DMS114 treated with DMSO at 0.1 percent for 48 hours (cell line): ENCODE results near the gene SH3TC1.

Experiments
- DNase-seq: peaks from one replicate; lab custom pipeline; 2025; ENCODE audit not compliant: unreplicated experiment; lab: John Stamatoyannopoulos, UW

SH3TC1 gene

DNA sequence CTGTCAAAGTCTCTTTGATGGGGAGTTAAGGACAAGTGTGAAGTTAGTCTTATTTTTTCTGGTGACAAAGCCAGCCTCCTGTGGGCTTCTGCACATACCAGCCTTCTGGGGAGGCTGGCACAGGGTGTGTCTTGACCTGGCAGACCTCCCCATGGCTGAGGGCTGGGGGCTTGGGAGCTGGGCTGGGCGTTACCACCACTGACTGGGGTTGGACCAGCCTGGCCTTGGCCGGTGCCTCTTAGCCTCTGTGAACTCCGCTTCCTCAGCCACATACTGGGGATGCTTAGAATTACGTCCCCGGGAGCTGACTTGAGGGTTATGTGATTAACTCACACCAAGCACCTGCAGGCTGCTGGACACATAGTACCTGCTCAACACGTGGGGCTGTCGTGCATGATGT is 14.0 kb downstream of the SH3TC1 start:
- DNase-seq, result no peak

DNA sequence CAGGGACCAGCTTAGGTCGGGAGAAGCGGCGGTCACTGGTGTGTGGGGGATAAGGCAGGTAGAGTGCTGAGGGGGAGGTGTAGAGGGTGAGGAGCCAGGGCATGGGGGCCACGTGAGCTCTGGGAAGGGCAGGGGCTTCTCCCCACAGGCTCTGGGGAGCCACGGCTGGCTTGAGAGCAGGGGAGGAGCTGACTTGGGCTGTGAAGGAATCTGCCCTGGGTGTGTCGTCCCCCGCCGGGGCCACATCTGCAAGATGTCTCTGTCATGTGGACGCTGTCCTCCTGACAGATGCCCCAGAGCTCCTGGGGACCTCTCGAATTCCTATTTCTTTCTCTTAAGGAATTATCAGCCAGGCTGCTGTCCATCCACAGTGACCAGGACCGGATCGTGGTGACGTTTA is 15.0 kb downstream of the SH3TC1 start:
- DNase-seq, result no peak

DNA sequence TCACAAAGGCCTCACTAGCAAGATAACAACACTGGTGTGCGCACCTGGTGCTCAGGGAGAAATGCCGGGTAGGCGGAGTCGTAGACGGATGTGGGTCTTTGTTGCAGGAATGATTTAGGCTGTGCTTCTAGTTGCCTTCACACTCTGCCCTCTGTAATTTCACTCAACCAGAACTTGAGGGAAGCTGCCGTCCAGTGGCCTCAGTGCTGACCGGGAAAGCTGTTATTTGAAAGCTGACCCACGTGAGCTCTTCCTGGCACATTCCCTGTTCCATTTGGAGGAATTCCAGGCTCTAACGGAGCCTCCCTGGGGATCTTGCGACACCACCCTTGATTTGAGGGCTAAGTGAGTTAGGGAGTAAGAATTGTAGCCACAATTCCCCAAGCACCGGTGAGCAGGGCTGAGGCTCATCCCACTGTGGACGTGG is 15.9 kb downstream of the SH3TC1 start:
- no peak for DNase-seq

DNA sequence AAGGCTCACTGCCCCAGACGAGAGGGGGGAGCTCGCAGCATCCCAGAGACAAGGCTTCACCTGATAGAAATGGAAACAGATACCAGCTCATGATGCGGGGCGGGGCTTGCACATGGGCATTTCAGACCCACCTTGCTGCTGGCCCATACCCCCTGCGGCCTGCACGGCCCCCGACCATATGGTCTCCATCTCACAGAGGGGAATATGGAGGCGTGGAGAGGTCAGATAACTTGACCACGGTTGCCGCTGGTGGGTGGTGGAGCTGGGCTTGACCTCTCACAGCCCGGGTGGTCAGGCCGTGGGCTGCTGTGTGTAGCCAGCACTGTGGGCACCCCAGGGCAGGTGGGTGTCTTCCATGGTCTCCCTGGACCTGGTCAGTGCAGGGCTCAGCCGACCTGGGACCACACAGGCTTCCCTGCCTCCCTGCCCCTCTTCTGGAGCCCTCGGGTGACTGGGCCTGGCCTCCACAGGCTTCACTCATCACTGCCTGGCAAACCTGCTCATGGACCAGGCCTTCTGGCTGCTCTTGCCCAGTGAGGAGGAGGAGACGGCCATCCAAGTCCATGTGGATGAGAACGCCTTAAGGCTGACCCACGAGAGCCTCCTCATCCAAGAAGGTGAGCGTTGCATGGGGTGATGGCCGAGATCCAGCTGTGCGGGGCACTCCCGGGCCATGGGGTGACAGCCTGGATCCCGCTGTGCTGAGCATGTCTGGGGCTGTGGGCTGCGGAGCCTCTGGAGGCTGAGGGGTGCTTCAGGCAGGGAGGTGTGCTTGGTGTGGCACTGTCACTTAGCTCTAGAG is 16.8 kb downstream of the SH3TC1 start:
- DNase-seq, result no peak

DNA sequence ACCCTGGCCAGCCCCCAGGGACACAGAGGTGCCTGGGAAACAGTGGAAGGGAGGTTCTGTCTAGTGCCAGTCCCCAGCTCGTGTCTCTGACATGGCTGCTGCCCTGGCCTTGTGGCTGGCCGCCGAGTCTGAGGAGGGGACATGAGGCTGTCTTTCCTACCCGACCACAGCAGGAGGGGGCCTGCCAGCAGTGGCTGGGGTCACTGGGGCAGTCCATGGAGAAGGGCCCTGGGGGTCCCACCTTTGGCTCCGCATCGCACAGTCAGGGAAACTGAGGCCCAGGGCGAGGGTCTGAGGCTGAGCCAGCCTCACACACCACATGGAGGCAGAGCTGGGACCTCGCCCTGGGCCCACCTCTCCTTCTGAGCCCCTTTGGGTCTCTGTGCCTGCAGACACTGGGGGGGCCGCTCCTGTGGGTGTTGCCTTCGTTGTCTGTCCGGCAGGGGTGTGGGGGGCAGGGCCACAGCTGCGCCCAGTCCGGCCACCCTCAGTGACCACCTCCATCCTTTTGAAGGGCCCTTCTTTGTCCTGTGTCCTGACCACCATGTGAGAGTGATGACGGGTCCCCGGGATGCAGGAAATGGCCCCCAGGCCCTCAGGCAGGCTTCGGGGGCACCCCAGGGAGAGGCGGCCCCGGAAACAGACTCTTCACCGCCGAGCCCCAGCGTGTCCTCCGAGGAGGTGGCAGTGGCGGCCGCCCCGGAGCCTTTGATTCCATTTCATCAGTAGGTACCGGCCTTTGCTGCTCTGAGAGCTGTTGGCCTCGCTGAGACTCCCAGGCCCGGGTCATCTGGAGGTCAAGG is 17.6 kb downstream of the SH3TC1 start:
- DNase-seq, result no peak

DNA sequence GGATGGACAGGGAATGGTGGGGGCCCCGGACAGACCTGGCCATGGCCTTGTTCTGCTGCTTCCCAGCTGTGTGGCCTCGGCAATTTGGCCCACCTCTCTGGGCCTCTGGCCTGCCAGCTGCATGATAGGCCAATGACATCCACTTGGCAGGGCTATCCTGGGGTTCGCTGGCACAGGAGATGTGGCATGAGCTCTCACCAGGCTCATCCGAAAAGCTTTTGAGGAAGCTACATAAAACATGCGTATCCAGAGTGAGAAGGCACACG is 18.1 kb downstream of the SH3TC1 start:
- no peak for DNase-seq

DNA sequence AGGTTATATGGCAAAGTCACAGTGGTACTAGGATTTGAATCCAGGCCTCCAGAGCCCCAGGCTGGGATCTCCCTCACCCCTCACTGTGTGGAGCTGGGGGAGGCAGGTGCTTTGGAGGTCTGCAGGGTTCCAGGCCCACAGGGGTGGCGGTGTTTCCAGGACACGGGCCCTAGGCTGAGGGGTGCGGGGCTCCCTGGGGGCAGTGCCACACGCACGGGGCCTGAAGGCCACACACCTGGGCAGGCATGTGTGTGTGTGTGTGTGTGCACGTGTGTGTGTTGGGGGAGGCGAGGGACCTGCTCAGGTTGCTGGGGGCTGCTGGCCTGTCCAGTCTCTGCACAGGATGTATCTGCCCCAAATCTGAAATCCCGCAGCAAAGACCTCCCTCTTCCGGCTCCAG is 18.8 kb downstream of the SH3TC1 start:
- DNase-seq, result no peak

DNA sequence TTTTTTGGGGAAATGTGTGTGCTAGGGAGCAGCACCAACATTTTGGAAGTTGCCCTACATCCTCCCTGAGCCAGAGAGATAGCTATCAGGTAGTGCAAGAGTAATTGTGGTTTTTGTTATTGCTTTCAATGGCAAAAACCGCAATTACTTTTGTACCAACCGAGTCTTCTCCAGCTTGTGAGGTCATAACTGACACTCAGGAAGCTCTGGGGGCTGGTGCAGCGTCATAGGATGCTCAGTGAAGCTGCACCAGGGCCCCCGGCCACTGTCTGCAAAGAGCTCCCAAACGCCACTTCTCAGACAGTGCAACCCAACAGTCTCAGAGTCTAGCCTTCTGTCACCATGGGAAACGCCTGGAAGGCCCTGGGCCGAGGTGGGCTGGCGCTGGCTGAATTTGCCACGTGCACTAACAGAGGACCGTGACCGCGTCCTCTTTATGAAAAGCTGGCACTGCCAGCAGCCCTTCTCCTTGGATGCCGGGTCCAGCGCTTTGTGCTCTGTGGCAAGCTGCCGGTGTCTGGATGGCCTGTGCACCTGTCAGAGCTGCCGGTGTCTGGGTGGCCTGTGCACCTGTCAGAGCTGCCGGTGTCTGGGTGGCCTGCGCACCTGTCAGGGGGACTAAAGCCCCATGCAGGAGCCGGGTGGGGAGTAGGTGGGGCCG is 19.4 kb downstream of the SH3TC1 start:
- no peak for DNase-seq

DNA sequence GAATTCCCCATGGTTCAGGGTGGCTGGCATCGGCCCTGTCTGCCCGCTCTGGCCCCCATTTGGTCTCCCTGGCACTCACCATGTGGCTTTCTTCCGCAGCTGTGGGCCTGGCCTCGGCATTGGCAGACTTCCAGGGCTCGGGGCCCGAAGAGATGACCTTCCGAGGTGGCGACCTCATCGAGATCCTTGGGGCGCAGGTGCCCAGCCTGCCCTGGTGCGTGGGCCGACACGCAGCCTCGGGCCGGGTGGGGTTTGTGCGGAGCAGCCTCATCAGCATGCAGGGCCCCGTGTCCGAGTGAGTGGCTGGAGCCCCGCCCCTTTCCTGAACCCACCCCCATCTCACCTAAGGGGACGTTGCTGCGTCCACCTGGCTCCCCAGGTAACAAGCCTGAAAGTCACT is 20.1 kb downstream of the SH3TC1 start:
- DNase-seq, result no peak

DNA sequence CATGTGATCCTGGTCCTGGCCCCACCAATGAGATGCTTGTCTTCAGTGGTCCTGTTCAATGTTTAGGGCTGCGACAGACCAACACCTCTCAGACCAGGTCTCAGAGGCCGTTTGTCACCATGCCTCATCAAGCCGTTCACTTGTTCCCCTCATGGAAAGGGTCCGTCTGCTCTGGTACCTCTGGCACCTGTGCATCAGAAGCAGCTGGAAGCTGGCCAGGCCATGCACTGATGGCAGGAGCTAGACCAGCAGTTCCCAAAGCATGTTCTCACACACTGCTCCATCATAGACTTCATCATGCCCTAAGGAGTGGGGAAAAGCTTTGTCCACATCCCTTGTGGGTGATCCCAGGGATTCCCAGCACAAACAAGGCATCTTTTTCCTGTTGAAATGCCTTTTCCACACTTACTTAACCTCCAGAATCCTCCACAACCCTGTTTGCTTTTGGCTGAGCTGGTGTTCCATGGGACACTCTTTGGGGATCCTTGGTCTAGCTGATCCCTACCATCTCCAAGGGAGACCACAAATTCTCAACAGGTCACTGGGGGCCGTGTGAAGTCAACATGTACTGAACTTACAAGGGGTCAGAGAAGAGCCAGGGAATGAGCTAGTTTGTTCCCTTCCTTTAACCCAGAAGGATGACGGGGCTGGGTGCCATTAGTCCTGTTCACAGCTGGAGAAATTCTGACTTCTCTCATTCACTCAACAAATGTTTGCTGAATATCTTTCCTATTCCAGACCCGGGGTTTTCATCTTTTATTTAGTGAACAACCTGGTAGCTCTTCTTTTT is 21.8 kb downstream of the SH3TC1 start:
- no peak for DNase-seq

DNA sequence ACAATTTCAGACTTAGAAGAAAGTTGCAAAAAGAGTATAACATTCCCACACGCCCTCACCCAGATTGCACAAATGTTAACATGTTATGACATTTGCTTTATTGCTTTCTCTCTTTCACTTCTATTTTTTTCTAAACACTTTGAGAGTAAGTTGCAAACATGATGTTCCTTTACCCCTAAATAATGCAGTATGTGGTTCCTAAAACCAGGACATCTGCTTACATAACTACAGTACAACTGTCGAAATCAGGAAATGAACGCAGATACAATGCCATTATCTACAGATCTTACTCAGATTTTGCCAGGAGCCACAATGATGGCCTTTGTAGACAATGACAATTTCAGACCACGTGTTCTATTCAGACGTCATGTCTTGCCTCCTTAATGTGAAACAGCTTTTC is 22.4 kb downstream of the SH3TC1 start:
- DNase-seq, result no peak

DNA sequence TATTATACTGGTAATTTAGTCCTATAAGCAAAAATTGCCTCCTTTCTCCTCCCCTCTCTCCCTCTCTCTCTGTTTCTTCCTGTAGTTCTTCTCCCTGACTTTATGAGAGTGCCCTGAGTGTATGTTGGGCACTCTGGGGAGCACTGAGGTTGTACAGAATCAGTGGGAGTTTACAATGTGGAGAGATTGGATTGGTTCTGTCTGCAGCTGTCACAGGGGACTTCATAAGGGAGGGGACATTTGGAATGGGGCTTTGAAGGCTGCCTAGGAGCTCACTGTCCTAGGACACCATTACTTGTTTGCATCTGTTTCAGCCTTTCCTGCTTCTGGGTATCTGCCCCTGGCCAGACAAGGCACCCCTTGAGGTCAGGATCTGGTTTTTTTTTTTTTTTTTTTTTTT is 22.9 kb downstream of the SH3TC1 start:
- DNase-seq, result no peak

DNA sequence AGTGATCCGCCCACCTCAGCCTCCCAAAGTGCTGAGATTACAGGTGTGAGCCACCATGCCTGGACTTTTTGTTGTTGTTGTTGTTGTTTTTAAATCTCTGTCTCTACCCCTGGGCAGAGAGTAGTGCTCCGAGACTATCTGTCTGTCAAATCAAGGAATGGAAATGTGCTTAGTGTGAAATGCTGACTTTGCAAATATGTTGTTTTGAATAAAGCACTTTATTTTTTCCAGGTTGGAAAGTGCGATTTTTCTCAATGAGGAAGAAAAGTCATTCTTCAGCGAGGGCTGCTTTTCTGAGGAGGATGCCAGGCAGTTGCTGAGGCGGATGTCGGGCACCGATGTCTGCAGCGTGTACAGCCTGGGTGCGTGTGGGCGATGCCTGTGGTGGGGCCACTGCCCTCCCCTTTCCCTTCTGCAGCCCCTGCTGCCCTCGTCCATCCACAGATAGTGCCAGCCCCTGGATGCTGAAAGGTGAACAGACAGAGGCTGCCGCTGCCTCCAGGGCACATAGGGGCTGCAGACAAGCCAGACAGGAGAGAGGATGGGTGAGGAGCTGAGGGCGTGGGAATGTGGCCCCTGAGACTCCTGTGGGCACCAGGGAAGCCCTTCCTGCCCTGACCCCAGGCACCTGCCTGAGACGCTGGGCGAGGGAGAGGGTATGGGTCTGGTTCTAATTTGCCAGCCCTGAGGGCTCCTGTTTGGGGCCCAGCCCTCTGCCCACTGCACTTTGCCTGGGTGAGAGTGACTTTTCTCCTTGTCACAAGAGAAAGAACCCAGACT is 23.7 kb downstream of the SH3TC1 start:
- no peak for DNase-seq

DNA sequence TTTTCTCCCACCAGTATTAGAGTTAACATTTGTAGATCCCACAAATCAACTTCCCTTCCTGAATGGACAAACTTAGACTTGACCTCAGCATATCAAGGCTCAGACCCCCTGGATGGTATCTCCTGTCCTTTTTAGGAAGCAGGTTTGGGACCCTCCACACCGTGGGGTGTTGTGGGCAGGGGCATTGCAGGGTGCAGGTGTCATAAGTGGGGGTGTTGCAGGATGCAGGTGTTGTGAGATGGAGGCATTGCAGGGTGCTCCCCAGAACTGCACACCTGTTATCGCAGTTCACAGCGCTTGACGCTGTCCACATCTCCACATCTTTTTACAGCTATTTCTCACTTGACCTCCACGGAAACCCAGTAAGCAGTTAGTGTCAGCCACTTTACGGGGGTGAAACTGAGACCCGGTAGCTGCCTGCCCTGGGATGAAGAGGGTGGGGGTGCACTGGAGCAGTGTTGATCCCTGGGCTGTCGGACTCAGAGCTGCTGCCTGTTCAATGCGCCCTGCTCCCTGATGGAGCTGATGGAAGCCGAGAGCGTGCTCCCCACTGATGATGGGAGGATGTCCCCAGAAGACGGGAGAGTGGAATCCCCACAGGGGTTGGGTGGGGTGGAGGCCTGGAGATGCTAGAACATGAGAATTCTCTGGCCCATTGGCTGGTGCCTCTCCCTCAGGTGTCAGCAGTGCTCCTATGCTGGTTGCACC is 25.3 kb downstream of the SH3TC1 start:
- DNase-seq, result no peak

DNA sequence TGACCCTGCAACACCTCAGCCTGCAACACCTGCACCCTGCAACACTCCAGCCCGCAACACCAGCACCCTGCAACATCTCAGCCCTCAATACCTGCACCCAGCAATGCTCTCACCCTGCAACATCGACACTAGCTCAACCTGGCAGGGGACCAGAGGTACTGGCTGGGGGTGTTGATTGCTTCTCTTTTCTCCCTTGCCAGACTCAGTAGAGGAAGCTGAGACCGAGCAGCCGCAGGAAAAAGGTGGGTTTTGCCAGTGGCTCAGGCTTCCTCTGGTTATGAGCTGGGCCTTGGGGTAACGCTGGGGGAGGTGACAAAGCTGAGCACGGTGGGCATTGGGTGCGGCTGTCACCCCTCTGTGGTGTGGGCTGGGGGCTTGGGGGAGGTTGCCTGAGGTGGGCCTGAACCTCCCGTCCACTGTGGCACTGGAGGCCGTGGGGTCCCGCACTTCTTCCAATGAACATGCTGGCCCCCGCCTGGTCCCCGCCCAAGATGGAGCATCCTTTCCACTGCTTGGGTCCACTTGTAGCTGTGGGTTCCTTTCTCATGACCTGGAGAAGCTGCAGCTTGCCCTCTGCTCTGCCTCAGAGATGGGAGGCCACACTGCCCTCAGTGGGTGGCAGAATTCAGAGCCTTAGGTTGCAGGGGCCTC is 26.0 kb downstream of the SH3TC1 start:
- no peak for DNase-seq

DNA sequence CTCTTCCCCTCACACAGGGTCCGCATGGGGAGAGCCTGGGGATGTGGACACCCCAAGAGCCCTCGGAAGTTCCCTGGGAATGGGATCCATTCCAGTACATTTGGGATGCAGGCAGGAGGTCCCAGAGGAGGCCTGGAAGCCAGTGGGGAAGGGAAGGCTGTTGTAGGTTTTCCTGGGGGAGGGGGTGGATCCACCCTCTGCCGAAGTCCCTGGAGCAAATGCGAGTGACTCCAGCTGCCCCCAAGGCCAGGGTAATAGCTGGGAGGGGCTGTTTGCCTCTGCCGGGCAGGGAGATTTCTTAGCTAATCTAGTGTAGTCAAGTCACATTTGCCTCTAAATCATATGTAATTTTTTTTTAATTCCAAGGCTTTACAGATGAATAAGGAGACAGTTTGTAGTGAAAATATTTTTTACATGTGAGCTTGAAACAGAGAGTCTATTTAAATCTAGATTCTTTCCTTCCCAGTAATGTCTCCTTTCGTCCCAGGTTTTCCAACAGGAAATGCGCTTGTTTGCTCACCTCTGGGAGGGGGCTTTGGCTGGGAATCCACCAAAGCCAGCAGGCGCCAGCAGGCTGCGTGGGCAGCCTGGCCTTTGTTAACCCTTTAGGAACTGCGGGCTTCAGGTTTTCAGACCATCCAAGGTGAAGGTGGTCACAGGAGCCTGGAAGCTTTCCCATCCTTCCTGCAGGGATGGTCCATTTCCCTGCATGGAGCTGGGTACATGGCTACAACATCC is 26.8 kb downstream of the SH3TC1 start:
- no peak for DNase-seq

DNA sequence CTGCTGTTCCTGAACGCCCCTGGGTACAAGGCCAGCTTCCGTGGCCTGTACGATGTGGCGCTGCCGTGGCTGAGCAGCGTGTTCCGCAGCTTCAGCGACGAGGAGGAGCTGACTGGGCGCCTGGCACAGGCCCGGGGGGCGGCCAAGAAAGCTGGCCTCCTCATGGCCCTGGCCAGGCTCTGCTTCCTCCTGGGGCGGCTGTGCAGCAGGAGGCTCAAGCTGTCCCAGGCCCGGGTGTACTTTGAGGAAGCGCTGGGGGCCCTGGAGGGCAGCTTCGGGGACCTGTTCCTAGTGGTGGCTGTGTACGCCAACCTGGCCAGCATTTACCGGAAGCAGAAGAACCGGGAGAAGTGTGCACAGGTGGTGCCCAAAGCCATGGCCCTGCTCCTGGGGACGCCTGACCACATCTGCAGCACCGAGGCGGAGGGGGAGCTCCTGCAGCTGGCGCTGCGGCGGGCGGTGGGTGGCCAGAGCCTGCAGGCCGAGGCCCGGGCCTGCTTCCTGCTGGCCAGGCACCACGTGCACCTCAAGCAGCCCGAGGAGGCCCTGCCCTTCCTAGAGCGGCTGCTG is 28.2 kb downstream of the SH3TC1 start:
- DNase-seq, result no peak

DNA sequence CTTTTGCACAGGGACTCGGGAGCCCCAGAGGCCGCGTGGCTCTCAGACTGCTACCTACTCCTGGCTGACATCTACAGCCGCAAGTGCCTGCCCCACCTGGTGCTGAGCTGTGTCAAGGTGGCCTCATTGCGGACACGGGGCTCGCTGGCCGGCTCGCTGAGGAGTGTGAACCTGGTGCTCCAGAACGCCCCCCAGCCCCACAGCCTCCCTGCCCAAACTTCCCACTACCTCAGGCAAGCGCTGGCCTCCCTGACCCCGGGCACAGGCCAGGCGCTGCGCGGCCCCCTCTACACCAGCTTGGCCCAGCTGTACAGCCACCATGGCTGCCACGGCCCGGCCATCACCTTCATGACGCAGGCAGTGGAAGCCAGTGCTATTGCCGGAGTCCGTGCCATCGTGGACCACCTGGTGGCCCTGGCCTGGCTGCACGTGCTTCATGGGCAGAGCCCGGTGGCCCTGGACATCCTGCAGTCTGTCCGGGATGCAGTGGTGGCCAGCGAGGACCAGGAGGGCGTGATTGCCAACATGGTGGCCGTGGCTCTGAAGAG is 28.8 kb downstream of the SH3TC1 start:
- DNase-seq, result no peak
